Mammary epithelial cell (primary cell): ENCODE data around the gene SERPINB13.

ENCODE experiments used
- EZH2 ChIP-seq: IDR thresholded peaks from 2 replicates; pipeline ENCODE4 v1.6.1; 2012; ENCODE audit warnings: low read length, inconsistent platforms, borderline replicate concordance
- TF ChIP-seq, protein P1 (sequence below), 2 donors: IDR thresholded peaks in 1 of 2; conservative IDR thresholded peaks in 1 of 2; 2 replicates each; pipeline ENCODE4 v1.5.1; 2011 to 2012; ENCODE audit warnings: inconsistent platforms in 2 of 2, low read length in 2 of 2, mild to moderate bottlenecking in 2 of 2, control low read depth in 1 of 2, low read depth in 1 of 2; ENCODE audit not compliant: insufficient read depth in 1 of 2; ENCODE audit errors: extremely low read depth in 1 of 2

DNA sequence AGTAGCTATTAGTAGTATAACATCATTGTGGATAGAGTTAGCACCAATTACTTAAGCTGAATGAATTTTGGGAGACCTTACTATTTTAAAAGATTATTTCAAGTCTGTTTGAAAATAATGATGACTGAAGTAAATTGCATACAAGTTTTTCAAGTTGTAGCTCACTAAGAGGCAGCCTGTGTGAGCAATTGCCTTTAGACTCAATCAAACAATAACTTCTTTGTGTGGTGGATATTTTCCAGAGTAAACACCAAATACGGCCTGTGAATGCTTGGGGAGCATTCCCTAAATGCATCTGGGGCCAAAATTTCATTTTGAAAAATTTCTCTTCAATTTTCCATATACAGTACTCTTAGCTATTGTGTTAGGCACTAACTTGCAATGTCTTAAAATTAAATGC lies 37.1 kb upstream of the SERPINB13 start:
- TF ChIP-seq, protein P1, sequence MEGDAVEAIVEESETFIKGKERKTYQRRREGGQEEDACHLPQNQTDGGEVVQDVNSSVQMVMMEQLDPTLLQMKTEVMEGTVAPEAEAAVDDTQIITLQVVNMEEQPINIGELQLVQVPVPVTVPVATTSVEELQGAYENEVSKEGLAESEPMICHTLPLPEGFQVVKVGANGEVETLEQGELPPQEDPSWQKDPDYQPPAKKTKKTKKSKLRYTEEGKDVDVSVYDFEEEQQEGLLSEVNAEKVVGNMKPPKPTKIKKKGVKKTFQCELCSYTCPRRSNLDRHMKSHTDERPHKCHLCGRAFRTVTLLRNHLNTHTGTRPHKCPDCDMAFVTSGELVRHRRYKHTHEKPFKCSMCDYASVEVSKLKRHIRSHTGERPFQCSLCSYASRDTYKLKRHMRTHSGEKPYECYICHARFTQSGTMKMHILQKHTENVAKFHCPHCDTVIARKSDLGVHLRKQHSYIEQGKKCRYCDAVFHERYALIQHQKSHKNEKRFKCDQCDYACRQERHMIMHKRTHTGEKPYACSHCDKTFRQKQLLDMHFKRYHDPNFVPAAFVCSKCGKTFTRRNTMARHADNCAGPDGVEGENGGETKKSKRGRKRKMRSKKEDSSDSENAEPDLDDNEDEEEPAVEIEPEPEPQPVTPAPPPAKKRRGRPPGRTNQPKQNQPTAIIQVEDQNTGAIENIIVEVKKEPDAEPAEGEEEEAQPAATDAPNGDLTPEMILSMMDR (conservative IDR thresholded peaks at IDR 0.05 in 1 of 2, IDR thresholded peaks at IDR 0.05 in 1 of 2; ENCODE audit: extremely low read depth in 1 of 2, insufficient read depth in 1 of 2, low read depth in 1 of 2, low read length in 2 of 2) = no peak
- no peak for TF ChIP-seq EZH2
